HG02840 (cell line): ENCODE data around the gene PTPRS.
"Not testable (repeated sequence)": the region's sequence is repeated elsewhere in the genome, so short reads cannot be mapped to it uniquely, and the experiment has no call there.

Experiments used
- ATAC-seq: cut with Tn5 transposase; IDR thresholded peaks from one replicate; pipeline ENCODE4 v1.9.1; 2021; ENCODE audit warnings: mild to moderate bottlenecking, moderate library complexity, moderate number of reproducible peaks; ENCODE audit not compliant: unreplicated experiment, low FRiP score

Gene PTPRS

GRCh38 chr19:5334824-5335500 lies 5.7 kb downstream of the PTPRS start:
- ATAC-seq: no peak

DNA sequence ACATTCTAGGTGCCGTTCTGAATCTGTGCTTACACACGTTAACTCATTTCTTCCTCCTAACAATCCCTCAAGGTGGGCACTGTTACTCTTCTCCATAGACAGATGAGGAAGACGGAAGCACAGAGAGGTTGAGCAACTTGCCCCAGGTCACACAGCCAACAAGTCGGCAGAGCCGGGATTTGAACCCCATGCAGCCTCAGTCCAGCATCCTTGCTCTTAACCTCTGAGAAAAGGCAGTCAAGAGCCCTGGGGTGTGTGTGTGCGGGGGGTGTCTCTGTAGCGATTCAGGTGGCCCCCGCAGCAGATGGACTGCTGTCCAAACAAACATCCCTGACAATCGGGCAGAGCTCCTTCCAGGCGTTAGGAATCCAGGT lies 6.3 kb downstream of the PTPRS start:
- no peak for ATAC-seq

DNA sequence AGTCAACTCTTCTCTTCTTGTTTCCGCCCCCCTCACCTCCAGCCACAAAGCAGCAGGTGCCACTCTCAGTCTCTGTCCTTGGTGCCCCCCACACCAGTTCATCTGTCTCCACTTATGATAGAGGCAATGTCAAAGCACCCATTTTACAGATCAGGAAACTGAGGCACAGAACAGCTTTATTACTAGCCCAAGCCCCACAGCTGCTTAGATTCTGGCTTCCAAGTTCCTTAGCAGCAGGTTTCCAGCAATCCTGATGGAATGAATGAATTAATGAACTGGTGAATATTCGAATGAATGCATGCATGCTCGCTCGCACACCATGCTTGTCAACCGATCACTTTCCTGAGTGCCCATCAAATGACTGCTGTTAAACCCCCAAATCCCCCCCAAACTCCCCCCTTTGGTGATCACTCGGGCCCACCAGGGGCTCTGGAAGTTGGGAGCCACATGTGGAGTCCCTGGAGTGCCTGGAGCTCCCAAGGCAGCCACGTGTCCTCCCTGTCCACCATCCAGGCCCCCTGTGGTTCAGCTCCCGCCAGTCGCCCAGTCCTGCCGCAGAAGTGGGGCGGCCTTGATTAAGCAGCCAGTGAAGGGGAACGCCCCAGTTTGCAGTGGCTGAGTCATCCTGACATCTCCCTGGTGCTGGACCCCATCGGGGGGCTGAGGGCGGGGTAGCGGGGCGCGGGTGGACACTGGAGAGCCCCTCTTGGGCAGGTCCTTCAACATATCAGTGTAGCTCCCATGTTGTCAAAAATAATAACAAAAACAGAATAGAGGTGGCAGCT lies 6.8 kb downstream of the PTPRS start:
- no peak for ATAC-seq

- ATAC-seq: no peak
Observed at GRCh38 chr19:5332501-5332900, 8.1 kb downstream of the PTPRS start.

DNA sequence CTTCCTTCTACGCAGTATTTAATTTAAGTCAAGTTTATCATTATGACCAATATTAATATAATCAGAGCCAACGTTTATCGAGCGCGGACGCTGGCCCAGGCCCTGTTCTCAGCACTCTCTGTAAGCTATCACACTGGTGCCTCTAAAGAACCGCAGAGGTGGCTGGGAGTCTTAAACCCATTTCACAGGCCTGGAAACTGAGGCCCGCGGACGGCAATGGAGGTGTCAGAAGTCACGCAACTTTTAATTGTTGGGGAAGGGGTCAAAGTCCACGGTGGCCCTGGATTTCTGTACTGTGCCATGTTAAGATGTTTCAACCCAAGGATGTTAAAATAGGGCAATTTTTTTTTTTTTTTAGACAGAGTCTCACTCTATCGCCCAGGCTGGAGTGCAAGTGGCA lies 8.8 kb downstream of the PTPRS start:
- ATAC-seq: no peak

DNA sequence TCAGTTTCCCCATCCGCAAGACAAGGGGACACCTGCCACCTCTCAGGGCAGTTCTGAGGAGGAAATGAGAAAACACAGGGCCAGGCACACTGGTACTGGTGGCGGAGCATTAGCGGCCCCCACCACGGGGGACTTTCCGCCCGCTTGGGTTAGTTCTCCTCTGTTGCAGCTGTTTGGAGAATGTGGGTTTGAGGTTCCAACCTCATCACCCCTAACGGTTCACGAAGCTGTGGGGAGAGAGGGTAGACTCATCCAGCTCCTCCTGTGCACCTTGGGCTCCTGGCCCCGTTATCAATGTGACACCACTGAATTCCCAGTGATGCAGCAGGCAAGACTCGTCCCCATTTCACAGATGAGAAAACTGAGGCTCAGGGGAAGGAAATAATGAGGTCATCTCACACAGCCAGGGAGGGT lies 10.3 kb downstream of the PTPRS start:
- no peak for ATAC-seq

GRCh38 chr19:5329141-5329540 lies 11.5 kb downstream of the PTPRS start:
- ATAC-seq: no peak

- ATAC-seq: not testable (repeated sequence)
Observed at GRCh38 chr19:5328407-5328806, 12.2 kb downstream of the PTPRS start.

GRCh38 chr19:5326986-5327623 lies 13.5 kb downstream of the PTPRS start:
- ATAC-seq: no peak

DNA sequence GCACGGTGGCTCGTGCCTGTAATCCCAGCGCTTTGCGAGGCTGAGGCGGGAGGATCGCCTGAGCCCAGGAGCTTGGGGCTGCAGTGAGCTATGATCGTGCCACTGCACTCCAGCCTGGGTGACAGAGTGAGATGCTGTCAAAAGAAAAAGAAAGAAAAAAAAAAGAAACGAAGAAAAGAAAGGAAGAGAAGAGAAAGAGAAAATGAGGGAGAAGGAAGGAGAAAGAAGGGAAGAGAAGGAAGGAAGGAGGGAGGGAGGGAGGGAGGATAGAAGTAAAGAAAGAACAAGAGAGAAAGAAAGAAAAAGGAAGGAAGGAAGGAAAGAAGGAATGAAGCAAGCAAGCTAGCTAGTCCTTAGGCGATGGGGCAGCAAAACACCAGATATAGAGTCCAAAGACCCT lies 14.1 kb downstream of the PTPRS start:
- ATAC-seq: no peak

DNA sequence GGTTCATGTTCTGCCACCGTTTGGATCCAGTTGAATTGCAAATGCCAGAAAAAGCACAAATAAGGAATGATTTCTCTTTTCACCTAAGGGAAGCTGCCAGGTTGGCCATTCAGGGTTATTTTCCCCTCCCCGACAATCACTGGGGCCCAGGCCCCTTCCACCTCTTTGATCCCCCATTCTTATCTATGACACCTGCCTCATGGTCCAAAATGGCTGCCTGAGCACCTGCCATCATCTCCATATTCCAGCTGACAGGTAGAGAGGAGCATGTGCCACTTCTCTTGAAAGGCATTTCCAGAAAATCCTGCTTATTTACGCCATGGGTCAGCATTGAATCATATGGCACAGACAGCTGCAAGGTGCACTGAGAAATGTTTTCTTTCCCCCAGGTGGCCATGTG lies 15.7 kb downstream of the PTPRS start:
- ATAC-seq: no peak

- no peak for ATAC-seq
Observed at GRCh38 chr19:5323475-5323811, 17.2 kb downstream of the PTPRS start.

GRCh38 chr19:5321851-5322681 lies 18.5 kb downstream of the PTPRS start:
- no peak for ATAC-seq

DNA sequence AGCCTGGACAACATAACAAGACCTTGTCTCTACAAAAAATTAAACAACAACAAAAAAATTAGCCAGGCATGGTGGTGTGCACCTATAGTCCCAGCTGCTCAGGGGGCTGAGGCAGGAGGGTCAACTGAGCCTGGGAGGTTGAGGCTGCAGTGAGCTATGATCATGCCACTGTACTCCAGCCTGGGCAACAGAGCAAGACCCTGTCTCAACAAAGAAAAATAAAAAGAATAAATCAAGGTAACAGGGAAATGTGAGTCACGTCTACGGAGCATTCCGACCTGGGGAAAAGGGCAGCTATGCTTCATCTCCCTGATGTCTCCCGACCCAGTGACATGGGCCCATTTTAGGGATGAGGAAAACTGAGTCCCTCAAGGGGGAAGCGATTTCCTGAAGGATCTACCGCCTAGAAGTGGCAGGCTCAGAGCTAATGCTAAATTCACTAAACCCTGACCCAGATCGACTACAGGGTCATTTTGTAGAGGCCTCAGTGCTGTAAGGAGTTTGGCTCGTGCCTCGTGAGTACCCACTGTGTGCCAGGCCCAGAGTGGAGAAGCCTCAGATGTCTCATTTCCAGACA lies 19.5 kb downstream of the PTPRS start:
- no peak for ATAC-seq

- no peak for ATAC-seq
Observed at GRCh38 chr19:5319516-5319915, 21.1 kb downstream of the PTPRS start.

GRCh38 chr19:5318306-5318705 lies 22.3 kb downstream of the PTPRS start:
- ATAC-seq: no peak

DNA sequence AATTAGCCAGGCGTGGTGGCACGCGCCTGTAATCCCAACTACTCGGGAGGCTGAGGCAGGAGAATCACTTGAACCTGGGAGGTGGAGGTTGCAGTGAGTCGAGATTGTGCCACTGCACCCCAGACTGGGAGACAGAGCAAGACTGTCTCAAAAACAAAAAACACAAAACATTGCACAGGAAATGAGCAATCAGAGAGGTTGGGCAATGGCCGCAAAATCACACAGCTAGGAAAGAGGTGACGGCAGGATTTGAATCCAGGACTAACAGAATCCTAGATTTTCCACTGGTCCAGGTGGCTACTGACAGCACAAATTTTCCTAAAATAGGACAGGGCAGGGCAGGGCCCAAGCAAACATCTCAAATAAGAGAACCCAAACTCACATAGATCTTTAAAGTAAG lies 23.3 kb downstream of the PTPRS start:
- no peak for ATAC-seq

- no peak for ATAC-seq
Observed at GRCh38 chr19:5316138-5316537, 24.5 kb downstream of the PTPRS start.

DNA sequence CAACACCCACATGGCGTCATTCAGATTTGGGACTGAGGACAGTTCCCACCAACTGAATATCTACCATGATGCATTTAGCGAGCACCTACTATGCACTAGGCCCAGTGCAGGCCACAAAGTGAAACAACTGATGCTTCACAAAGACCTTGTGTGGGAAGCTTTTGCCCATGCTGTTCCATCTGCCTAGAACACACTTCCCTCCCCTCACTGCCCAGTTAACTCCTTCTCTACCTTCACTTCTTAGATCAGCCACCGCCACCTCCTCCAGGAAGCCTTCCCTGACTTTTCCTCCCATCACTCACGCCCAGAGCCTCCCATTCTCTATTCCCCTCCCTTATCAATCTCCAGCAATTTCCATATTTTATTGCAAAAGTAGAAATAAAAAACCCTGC lies 25.7 kb downstream of the PTPRS start:
- ATAC-seq: no peak

DNA sequence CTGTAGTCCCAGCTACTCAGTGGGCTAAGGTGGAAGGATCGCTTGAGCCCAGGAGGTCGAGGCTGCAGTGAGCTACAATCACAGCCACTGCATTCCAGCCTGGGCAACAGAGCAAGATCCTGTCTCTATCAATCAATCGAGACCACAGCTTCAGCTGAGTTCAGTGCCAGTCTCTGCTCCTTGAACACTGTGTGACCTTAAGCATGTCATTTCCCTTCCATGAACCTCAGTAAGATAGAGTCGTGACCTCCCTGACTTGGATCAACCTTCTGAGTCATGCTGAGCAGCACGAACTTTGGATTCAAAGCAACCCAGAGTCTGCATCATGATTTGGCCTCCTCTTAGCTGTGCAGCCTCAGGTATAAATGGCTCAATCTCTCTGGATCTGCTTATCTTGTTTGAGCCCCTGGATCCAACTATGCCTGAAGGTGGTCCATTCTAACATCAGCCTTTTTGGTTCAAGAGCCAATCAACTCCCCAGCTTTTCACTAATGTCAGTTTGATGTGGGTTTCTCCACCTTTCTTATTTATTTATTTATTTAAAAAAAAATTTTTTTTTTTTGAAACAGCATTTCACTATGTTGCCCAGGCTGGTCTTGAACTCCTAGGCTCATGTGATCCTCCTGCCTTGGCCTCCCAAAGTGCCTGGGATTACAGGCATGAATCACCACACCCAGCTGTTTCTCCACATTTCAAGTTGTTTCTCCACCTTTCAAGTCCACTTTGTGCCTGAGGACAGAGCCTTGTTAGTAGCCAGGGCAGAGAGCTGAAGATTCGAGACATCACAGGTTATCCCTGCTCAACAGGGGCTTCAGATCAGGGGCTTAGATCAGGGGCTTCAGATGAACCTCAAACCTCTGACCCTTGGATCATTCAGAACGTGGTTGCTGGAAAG lies 26.4 kb downstream of the PTPRS start:
- ATAC-seq: no peak
